H9 (cell line): Measurements from ENCODE around the gene CDH18. TPM values are rescaled to one million over a fixed set of nuclear protein-coding genes. Genes with fewer than 3 reads are reported as not detected.

Experiments
- DNase-seq: peaks from one replicate; pipeline ENCODE4 v3.0.0-alpha.2; 2017
- H2AFZ ChIP-seq: one replicate; pipeline ENCODE4 v1.6.1; 2013; ENCODE audit warnings: mild to moderate bottlenecking, low read length, control low read depth, moderate library complexity
- H2AK5ac ChIP-seq: 2 replicates; pipeline ENCODE4 v1.6.1; 2013; ENCODE audit warnings: low read length, control low read depth, mixed read lengths; ENCODE audit not compliant: insufficient read length
- H2BK120ac ChIP-seq: one replicate; pipeline ENCODE4 v1.6.1; 2013; ENCODE audit warnings: low read depth, mild to moderate bottlenecking, low read length, control low read depth, inconsistent platforms; ENCODE audit not compliant: poor library complexity, severe bottlenecking
- H2BK12ac ChIP-seq: 2 replicates; pipeline ENCODE4 v1.6.1; 2013; ENCODE audit warnings: low read length, control low read depth, mixed read lengths, low read depth; ENCODE audit not compliant: insufficient read length
- H2BK15ac ChIP-seq: 2 replicates; pipeline ENCODE4 v1.6.1; 2013; ENCODE audit warnings: low read depth, low read length, control low read depth
- H2BK20ac ChIP-seq: one replicate; pipeline ENCODE4 v1.6.1; 2013; ENCODE audit warnings: low read depth, mild to moderate bottlenecking, low read length, control low read depth, inconsistent platforms; ENCODE audit not compliant: poor library complexity, severe bottlenecking
- H2BK5ac ChIP-seq: 2 replicates; pipeline ENCODE4 v1.6.1; 2013; ENCODE audit warnings: low read length, control low read depth, mixed read lengths; ENCODE audit not compliant: insufficient read length
- H3K14ac ChIP-seq: 2 replicates; pipeline ENCODE4 v1.6.1; 2013; ENCODE audit warnings: low read length, control low read depth; ENCODE audit not compliant: insufficient read depth
- H3K18ac ChIP-seq: 2 replicates; pipeline ENCODE4 v1.6.1; 2013; ENCODE audit warnings: low read depth, mild to moderate bottlenecking, mixed read lengths, low read length, control low read depth; ENCODE audit not compliant: insufficient read length
- H3K23ac ChIP-seq: 2 replicates; pipeline ENCODE4 v1.6.1; 2013; ENCODE audit warnings: low read length, control low read depth, mixed read lengths, low read depth; ENCODE audit not compliant: insufficient read length
- H3K23me2 ChIP-seq: 2 replicates; pipeline ENCODE4 v1.6.1; 2013; ENCODE audit warnings: low read depth, mild to moderate bottlenecking, mixed read lengths, low read length, control low read depth; ENCODE audit not compliant: insufficient read length, poor library complexity, severe bottlenecking
- H3K27ac ChIP-seq: 2 replicates; pipeline ENCODE4 v1.5.1; 2013; ENCODE audit warnings: low read length, control low read depth, mixed read lengths, low read depth; ENCODE audit not compliant: insufficient read length
- H3K27me3 ChIP-seq: 2 replicates; pipeline ENCODE4 v1.6.1; 2013; ENCODE audit warnings: low read length, control low read depth, inconsistent platforms; ENCODE audit not compliant: insufficient read depth
- H3K4ac ChIP-seq: 2 replicates; pipeline ENCODE4 v1.6.1; 2013; ENCODE audit warnings: low read depth, mild to moderate bottlenecking, control low read depth, inconsistent platforms, low read length, moderate library complexity
- H3K4me1 ChIP-seq: 2 replicates; pipeline ENCODE4 v1.6.1; 2013; ENCODE audit warnings: low read length, control low read depth, inconsistent platforms; ENCODE audit not compliant: insufficient read depth
- H3K4me2 ChIP-seq: 2 replicates; pipeline ENCODE4 v1.6.1; 2013; ENCODE audit warnings: low read length, control low read depth, mixed read lengths; ENCODE audit not compliant: insufficient read length, insufficient read depth
- H3K56ac ChIP-seq: 2 replicates; pipeline ENCODE4 v1.6.1; 2013; ENCODE audit warnings: low read depth, mild to moderate bottlenecking, mixed read lengths, low read length, control low read depth; ENCODE audit not compliant: insufficient read length
- H3K79me1 ChIP-seq: 2 replicates; pipeline ENCODE4 v1.6.1; 2013; ENCODE audit warnings: low read depth, mild to moderate bottlenecking, moderate library complexity, low read length, control low read depth, inconsistent platforms; ENCODE audit not compliant: insufficient read depth, poor library complexity, severe bottlenecking
- H3K79me2 ChIP-seq: 2 replicates; pipeline ENCODE4 v1.6.1; 2013; ENCODE audit warnings: low read length, control low read depth, inconsistent platforms; ENCODE audit not compliant: insufficient read depth
- H3K9ac ChIP-seq: 2 replicates; pipeline ENCODE4 v1.6.1; 2013; ENCODE audit warnings: low read length, control low read depth, mixed read lengths; ENCODE audit not compliant: insufficient read length; ENCODE audit errors: extremely low read depth
- H3K9me3 ChIP-seq: one replicate; pipeline ENCODE4 v1.6.1; 2013; ENCODE audit warnings: low read depth, low read length, inconsistent platforms; ENCODE audit not compliant: control insufficient read depth
- H3T11ph ChIP-seq: one replicate; pipeline ENCODE4 v1.6.1; 2013; ENCODE audit warnings: mild to moderate bottlenecking, low read length, control low read depth, inconsistent platforms
- H4K20me1 ChIP-seq: one replicate; pipeline ENCODE4 v1.6.1; 2013; ENCODE audit not compliant: control insufficient read depth, insufficient read length, insufficient read depth
- H4K5ac ChIP-seq: 2 replicates; pipeline ENCODE4 v1.6.1; 2013; ENCODE audit warnings: low read depth, mild to moderate bottlenecking, mixed read lengths, low read length, control low read depth; ENCODE audit not compliant: insufficient read length
- H4K8ac ChIP-seq: replicated peaks from 2 replicates; pipeline ENCODE4 v1.6.1; 2013; ENCODE audit warnings: low read length, control low read depth, mixed read lengths, low read depth; ENCODE audit not compliant: insufficient read length
- H4K91ac ChIP-seq: 2 replicates; pipeline ENCODE4 v1.6.1; 2013; ENCODE audit warnings: low read depth, mild to moderate bottlenecking, moderate library complexity, mixed read lengths, low read length, control low read depth; ENCODE audit not compliant: insufficient read length
- H3K27ac Mint-ChIP-seq, 3 experiments: 2 replicates in 2 of 3; 3 replicates in 1 of 3; pipeline ENCODE4 v1.8.0; 2020 to 2021; ENCODE audit warnings: mixed read lengths in 3 of 3, mild to moderate bottlenecking in 1 of 3, moderate library complexity in 1 of 3
- H3K27me3 Mint-ChIP-seq: 2 replicates; pipeline ENCODE4 v1.8.0; 2021; ENCODE audit warnings: low read depth, mild to moderate bottlenecking, moderate library complexity, mixed read lengths
- H3K36me3 Mint-ChIP-seq, 3 experiments: 2 replicates in 2 of 3; 3 replicates in 1 of 3; pipeline ENCODE4 v1.8.0; 2020 to 2021; ENCODE audit warnings: low read depth in 3 of 3, mixed read lengths in 3 of 3; ENCODE audit not compliant: insufficient read depth in 1 of 3
- H3K4me1 Mint-ChIP-seq, 2 experiments: 2 replicates each; pipeline ENCODE4 v1.8.0; 2020; ENCODE audit warnings: mixed read lengths in 2 of 2
- H3K4me3 Mint-ChIP-seq, 2 experiments: 2 replicates in 1 of 2; 3 replicates in 1 of 2; pipeline ENCODE4 v1.8.0; 2020 to 2021; ENCODE audit warnings: mild to moderate bottlenecking in 2 of 2, mixed read lengths in 2 of 2, moderate library complexity in 1 of 2
- H3K9me3 Mint-ChIP-seq, 2 experiments: 2 replicates in 1 of 2; 3 replicates in 1 of 2; pipeline ENCODE4 v1.8.0; 2020; ENCODE audit warnings: mild to moderate bottlenecking in 2 of 2, mixed read lengths in 2 of 2, moderate library complexity in 1 of 2
- CTCF ChIP-seq: fragments of 200-600 bp; sonication (generic); conservative IDR thresholded peaks from 3 replicates; pipeline ENCODE4 v1.8.0; 2021; ENCODE audit warnings: antibody characterized with exemption, mild to moderate bottlenecking
- WGBS: extraction: QIAGEN DNeasy Blood & Tissue Kit; methylation state at CpG from one replicate; pipeline ENCODE4 v1.1.7; 2013; ENCODE audit warnings: missing lambda C conversion rate, low lambda C conversion rate, mixed read lengths; ENCODE audit not compliant: insufficient read length; ENCODE audit errors: extremely low coverage; 5-methylcytosine and 5-hydroxymethylcytosine counted together
- total RNA-seq: library from RNA; stranded (reverse); gene quantifications from 2 replicates; pipeline ENCODE4 v1.2.1, GENCODE V29; 2021

Gene CDH18
- total RNA-seq, 1 experiment from 2014 or later: not detected

- no peak overlapping the region for H4K8ac ChIP-seq
- no peak overlapping the region for H2AK5ac ChIP-seq
- no peak overlapping the region for H4K5ac ChIP-seq
- peak overlapping the region; percentile 30 to 96 (median 89); a peak in 5 of 7 replicates for H3K27ac Mint-ChIP-seq
- H3K79me1 ChIP-seq: no peaks in the 10 kb centered on the region
- H3K18ac ChIP-seq: no peak overlapping the region
- H2BK120ac ChIP-seq: no peak overlapping the region
- no peak overlapping the region for H3K56ac ChIP-seq
- WGBS: no CpG with 5 or more reads among the region's 1 CpG
- no peak overlapping the region for H3K14ac ChIP-seq
- no peaks in the 10 kb centered on the region for H3K27me3 ChIP-seq
- H3K36me3 Mint-ChIP-seq: peaks cover 10 to 27% (median 12%) of the 10 kb centered on the region in 3 experiments; a peak in 6 of 7 replicates
- H3K27me3 Mint-ChIP-seq: no peaks in the 10 kb centered on the region
- no peak overlapping the region for H2BK20ac ChIP-seq
- no peak overlapping the region for H3K9ac ChIP-seq
- no peaks in the 10 kb centered on the region for H3K79me2 ChIP-seq
- DNase-seq: no peak
- no peak overlapping the region for H2BK5ac ChIP-seq
- peaks cover 16 to 18% of the 10 kb centered on the region in 2 experiments for H3K4me1 Mint-ChIP-seq
- H3K4me2 ChIP-seq: no peak overlapping the region
- H3K4me1 ChIP-seq: no peaks in the 10 kb centered on the region
- no peak overlapping the region for H3K23ac ChIP-seq
- no peaks in the 10 kb centered on the region for H3K9me3 ChIP-seq
- H2BK12ac ChIP-seq: no peak overlapping the region
- no peak overlapping the region for H3T11ph ChIP-seq
- H4K91ac ChIP-seq: no peak overlapping the region
- no peak overlapping the region for H3K4ac ChIP-seq
- no peak for TF ChIP-seq CTCF
- H3K23me2 ChIP-seq: no peaks in the 10 kb centered on the region
- H3K4me3 Mint-ChIP-seq: no peak overlapping the region
- peak overlapping the region; percentile 57 for H3K27ac ChIP-seq
- H2BK15ac ChIP-seq: no peak overlapping the region
- peaks cover 9 to 15% of the 10 kb centered on the region in 2 experiments; a peak in 4 of 5 replicates for H3K9me3 Mint-ChIP-seq
- H2AFZ ChIP-seq: no peak overlapping the region
- no peaks in the 10 kb centered on the region for H4K20me1 ChIP-seq
Measured at GRCh38 chr5:19690978-19691377, 297.0 kb downstream of the CDH18 start.
